Thyroid gland (tissue), 4 donors: ENCODE measurements around the gene FNIP1. TPM values are rescaled to one million over a fixed set of nuclear protein-coding genes. Genes with fewer than 3 reads are reported as not detected.
"Not testable (repeated sequence)": the region's sequence is repeated elsewhere in the genome, so short reads cannot be mapped to it uniquely, and the experiment has no call there.

Source experiments
- DNase-seq, 2 donors: peaks; one replicate each; pipeline ENCODE4 v3.0.0-alpha.2; 2019
- H3K27ac ChIP-seq, 3 donors: fragments of 200-600 bp; sonication (generic); 1 replicate in 2 of 3; 2 replicates in 1 of 3; pipeline ENCODE4 v1.5.1; 2016 to 2019; ENCODE audit warnings: mild to moderate bottlenecking in 1 of 3, moderate library complexity in 1 of 3
- H3K27me3 ChIP-seq: fragments of 200-600 bp; sonication (generic); one replicate; pipeline ENCODE4 v1.5.1; 2019
- H3K36me3 ChIP-seq, 2 donors: fragments of 200-600 bp; sonication (generic); one replicate each; pipeline ENCODE4 v1.5.1; 2016 to 2019
- H3K4me1 ChIP-seq, 2 donors: fragments of 200-600 bp; sonication (generic); one replicate each; pipeline ENCODE4 v1.5.1; 2017 to 2019
- H3K4me3 ChIP-seq, 3 donors: fragments of 200-600 bp; sonication (generic); replicated peaks in 1 of 3; 1 replicate in 2 of 3; 2 replicates in 1 of 3; pipeline ENCODE4 v1.5.1; 2016; ENCODE audit warnings: mild to moderate bottlenecking in 1 of 3
- H3K9me3 ChIP-seq: fragments of 200-600 bp; sonication (generic); one replicate; pipeline ENCODE4 v1.5.1; 2017
- POLR2A ChIP-seq, 2 donors: fragments of 450-650 bp; IDR thresholded peaks; one replicate each; pipeline ENCODE4 v1.6.1; 2017; ENCODE audit warnings: antibody characterized with exemption in 2 of 2, mild to moderate bottlenecking in 2 of 2, moderate library complexity in 1 of 2
- WGBS, 2 donors: methylation state at CpG; one replicate each; pipeline ENCODE4 v1.1.5; 2017; 5-methylcytosine and 5-hydroxymethylcytosine counted together
- intact Hi-C: fragments of 100-400 bp; cut with DNase I; formaldehyde crosslinking; loops from one replicate; pipeline ENCODE4 v1.15.1; 2023
- total RNA-seq, 4 donors: library from RNA; depleted of rRNA; stranded (reverse); fragments of >200 nt; gene quantifications; one replicate each; pipeline ENCODE4 v1.2.3, GENCODE V29; 2016
- TF ChIP-seq, protein P1 (sequence below), 6 experiments: fragments of 200-600 bp in 3 of 6; fragments of 450-650 bp in 3 of 6; sonication (generic) in 3 of 6; IDR thresholded peaks; one replicate each; pipeline ENCODE4 v1.5.1; 2016 to 2019; ENCODE audit warnings: antibody characterized with exemption in 6 of 6, mild to moderate bottlenecking in 2 of 6, inconsistent platforms in 1 of 6, moderate library complexity in 1 of 6

Gene FNIP1
- total RNA-seq, 4 donors from 2014 or later = 55.3 to 91.7 (median 65.3) TPM

DNA sequence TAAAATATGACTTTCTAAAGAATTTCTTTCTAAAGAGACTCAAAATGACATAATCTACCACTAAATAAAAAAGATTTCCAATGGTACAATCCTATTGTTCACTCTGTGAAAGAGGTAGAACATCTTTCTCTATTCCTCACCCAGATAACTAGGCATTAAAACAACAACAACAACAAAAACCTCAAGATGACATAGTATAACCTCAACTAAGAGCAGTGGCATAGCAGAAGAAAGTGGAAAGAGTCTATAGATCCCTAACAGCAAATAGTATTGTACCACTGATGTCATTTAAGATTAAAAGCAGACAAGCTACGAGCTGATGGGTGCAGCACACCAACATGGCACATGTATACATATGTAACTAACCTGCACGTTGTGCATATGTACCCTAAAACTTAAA is 191.7 kb downstream of the FNIP1 start:
- H3K4me1 ChIP-seq = no peaks in the 10 kb centered on the region
- H3K27me3 ChIP-seq = no peaks in the 10 kb centered on the region
- H3K36me3 ChIP-seq = peaks cover 0 to 5% of the 10 kb centered on the region in 2 donors
- WGBS, 2 donors = 92 to 96% methylated on average over 2 of the region's 2 CpGs
- H3K9me3 ChIP-seq = no peaks in the 10 kb centered on the region
- no peak overlapping the region for H3K27ac ChIP-seq
- TF ChIP-seq, protein P1, sequence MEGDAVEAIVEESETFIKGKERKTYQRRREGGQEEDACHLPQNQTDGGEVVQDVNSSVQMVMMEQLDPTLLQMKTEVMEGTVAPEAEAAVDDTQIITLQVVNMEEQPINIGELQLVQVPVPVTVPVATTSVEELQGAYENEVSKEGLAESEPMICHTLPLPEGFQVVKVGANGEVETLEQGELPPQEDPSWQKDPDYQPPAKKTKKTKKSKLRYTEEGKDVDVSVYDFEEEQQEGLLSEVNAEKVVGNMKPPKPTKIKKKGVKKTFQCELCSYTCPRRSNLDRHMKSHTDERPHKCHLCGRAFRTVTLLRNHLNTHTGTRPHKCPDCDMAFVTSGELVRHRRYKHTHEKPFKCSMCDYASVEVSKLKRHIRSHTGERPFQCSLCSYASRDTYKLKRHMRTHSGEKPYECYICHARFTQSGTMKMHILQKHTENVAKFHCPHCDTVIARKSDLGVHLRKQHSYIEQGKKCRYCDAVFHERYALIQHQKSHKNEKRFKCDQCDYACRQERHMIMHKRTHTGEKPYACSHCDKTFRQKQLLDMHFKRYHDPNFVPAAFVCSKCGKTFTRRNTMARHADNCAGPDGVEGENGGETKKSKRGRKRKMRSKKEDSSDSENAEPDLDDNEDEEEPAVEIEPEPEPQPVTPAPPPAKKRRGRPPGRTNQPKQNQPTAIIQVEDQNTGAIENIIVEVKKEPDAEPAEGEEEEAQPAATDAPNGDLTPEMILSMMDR (IDR thresholded peaks at IDR 0.05) = no peak
- no peak for TF ChIP-seq POLR2A (IDR thresholded peaks at IDR 0.05)
- intact Hi-C loops = no loop called here
- no peak for DNase-seq
- H3K4me3 ChIP-seq = no peak overlapping the region

DNA sequence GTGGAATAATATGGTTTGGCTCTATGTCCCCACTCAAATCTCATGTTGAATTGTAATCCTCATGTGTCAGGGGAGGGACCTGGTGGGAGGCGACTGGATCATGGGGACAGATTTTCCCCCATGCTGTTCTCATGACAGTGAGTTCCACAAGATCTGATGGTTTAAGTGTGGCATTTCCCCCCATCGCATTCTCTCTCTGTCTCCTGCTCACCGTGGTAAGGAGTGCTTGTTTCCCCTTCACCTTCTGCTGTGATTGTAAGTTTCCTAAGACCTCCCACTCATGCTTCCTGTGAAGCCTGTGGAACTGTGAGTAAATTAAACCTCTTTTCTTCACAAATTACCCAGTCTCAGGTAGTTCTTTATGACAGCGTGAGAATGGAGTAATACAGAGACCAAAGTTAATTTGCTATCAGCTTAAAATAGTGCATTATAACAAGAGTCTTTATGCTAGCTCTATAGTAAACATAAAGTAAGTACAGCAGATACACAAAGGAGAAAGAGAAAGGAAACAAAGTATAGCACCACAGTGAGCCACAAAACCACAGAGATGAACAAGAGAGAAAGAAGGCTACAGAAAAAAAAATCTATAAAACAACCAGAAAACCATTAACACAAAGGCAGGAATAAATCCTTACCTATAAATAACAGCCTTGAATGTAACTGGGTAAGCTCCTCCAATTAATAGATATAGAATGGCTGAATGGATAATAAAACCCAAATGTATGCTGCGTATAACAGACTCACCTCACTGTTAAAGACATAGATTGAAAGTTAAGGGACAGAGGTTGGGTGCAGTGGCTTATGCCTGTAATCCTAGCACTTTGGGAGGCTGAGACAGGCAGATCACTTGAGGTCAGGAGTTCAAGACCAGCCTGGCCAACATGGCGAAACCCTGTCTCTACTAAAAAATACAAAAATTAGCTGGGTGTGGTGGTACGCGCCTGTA is 201.5 kb downstream of the FNIP1 start:
- no peaks in the 10 kb centered on the region for H3K9me3 ChIP-seq
- TF ChIP-seq POLR2A (IDR thresholded peaks at IDR 0.05) = no peak
- TF ChIP-seq, protein P1 (IDR thresholded peaks at IDR 0.05) = no peak
- WGBS, 2 donors = 88 to 95% methylated on average over 8 of the region's 8 CpGs
- no peaks in the 10 kb centered on the region for H3K36me3 ChIP-seq
- intact Hi-C loops = no loop called here
- H3K4me1 ChIP-seq = no peaks in the 10 kb centered on the region
- no peaks in the 10 kb centered on the region for H3K27me3 ChIP-seq
- no peak for DNase-seq
- no peak overlapping the region for H3K4me3 ChIP-seq
- no peak overlapping the region for H3K27ac ChIP-seq

DNA sequence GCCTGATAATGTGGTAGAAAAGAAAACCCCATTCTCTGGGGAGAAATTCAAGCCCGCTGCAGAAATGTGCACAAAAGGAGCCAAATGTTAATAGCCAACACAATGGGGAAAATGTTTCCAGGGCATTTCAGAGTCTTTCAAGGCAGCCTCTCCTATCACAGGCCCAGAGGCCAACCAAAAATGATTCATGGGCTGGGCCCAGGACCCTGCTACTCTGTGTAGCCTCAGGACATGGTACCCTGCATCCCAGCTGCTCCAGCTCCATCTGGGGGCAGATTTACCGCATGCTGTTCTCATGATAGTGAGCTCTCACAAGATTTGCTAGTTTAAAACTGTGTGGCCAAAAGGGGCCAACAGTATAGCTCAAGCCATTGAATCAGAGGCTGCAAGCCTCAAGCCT is 202.9 kb downstream of the FNIP1 start:
- peaks cover 0 to 7% of the 10 kb centered on the region in 2 donors for H3K4me1 ChIP-seq
- no peaks in the 10 kb centered on the region for H3K27me3 ChIP-seq
- no peaks in the 10 kb centered on the region for H3K36me3 ChIP-seq
- H3K9me3 ChIP-seq = no peaks in the 10 kb centered on the region
- no peak for DNase-seq
- WGBS, 2 donors = 92 to 94% methylated on average over 2 of the region's 2 CpGs
- H3K4me3 ChIP-seq = no peak overlapping the region
- intact Hi-C loops = no loop called here
- no peak overlapping the region for H3K27ac ChIP-seq
- TF ChIP-seq, protein P1 (IDR thresholded peaks at IDR 0.05) = no peak
- no peak for TF ChIP-seq POLR2A (IDR thresholded peaks at IDR 0.05)

DNA sequence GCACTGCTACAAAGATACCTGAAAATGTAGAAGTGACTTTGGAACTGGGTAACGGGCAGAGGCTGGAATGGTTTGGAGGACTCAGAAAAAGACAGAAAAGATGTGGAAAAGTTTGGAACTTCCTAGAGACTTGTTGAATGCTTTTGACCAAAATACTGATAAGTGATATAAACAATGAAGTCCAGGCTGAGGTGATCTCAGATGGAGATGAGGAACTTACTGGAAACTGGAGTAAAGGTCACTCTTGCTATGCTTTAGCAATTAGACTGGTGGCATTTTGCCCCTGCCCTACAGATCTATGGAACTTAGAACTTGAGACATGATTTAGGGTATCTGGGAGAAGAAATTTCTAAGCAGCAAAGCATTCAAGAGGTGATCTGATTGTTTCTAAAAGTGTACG is 203.4 kb downstream of the FNIP1 start:
- DNase-seq, H3K4me3 ChIP-seq, H3K4me1 ChIP-seq, H3K27ac ChIP-seq, H3K27me3 ChIP-seq, H3K9me3 ChIP-seq, intact Hi-C loops, H3K36me3 ChIP-seq: not testable (repeated sequence)
- whole genome bisulfite sequencing, 2 donors = 81 to 90% methylated on average over 2 of the region's 2 CpGs

Other genes with a start within 250 kb of the FNIP1 start
- gene RAPGEF6, start 161.8 kb downstream of the FNIP1 start, total RNA-seq = 10 to 100 TPM; 20.2 to 36.4 (median 25.2) TPM
- gene MEIKIN, start 148.6 kb upstream of the FNIP1 start, total RNA-seq = not detected
- 1 to 10 TPM in 3 of 4 donors, under 1 TPM in 1; 0.71 to 6.2 (median 1.2) TPM for gene ACSL6, start 214.6 kb upstream of the FNIP1 start, total RNA-seq